GM06990 (cell line): Measurements from ENCODE around the gene ANKS1A.

Source experiments
- DNase-seq: peaks from one replicate; pipeline ENCODE4 v3.0.0-alpha.2; 2011; ENCODE audit not compliant: insufficient read length; ENCODE audit errors: extremely low read depth
- H3K27me3 ChIP-seq: replicated peaks from 2 replicates; pipeline ENCODE4 v1.6.0; 2011; ENCODE audit warnings: low read length; ENCODE audit not compliant: control insufficient read depth, insufficient read depth
- H3K36me3 ChIP-seq: 2 replicates; pipeline ENCODE4 v1.5.1; 2011; ENCODE audit warnings: low read length; ENCODE audit not compliant: control insufficient read depth, insufficient read depth
- H3K4me3 ChIP-seq: replicated peaks from 2 replicates; pipeline ENCODE4 v1.5.1; 2011; ENCODE audit warnings: low read depth, mild to moderate bottlenecking, control low read depth, low read length
- CTCF ChIP-seq: IDR thresholded peaks from 2 replicates; pipeline ENCODE4 v1.5.1; 2011; ENCODE audit warnings: low read length, control low read depth, mild to moderate bottlenecking, inconsistent platforms; ENCODE audit not compliant: insufficient read depth, poor library complexity, severe bottlenecking

Gene ANKS1A

GRCh38 chr6:35068644-35069043 lies 179.6 kb downstream of the ANKS1A start:
- DNase-seq = no peak
- Histone ChIP-seq H3K27me3 (no peaks in the 10 kb centered on the region), H3K36me3 (no peaks in the 10 kb centered on the region; the same call in 1 of the 2 replicates), H3K4me3 (no peak overlapping the region)
- no peak for TF ChIP-seq CTCF

GRCh38 chr6:35069262-35069661 lies 180.2 kb downstream of the ANKS1A start:
- Histone ChIP-seq H3K4me3 (no peak overlapping the region), H3K27me3 (no peaks in the 10 kb centered on the region), H3K36me3 (no peaks in the 10 kb centered on the region; the same call in 1 of the 2 replicates)
- TF ChIP-seq CTCF = no peak
- no peak for DNase-seq

GRCh38 chr6:35070111-35070510 lies 181.1 kb downstream of the ANKS1A start:
- Histone ChIP-seq H3K4me3 (no peak overlapping the region), H3K36me3 (no peaks in the 10 kb centered on the region; the same call in 1 of the 2 replicates), H3K27me3 (no peaks in the 10 kb centered on the region)
- no peak for DNase-seq
- no peak for TF ChIP-seq CTCF

GRCh38 chr6:35071347-35071994 lies 182.4 kb downstream of the ANKS1A start:
- no peaks in the 10 kb centered on the region; the same call in 1 of the 2 replicates for H3K36me3 ChIP-seq
- TF ChIP-seq CTCF = no peak
- no peak for DNase-seq
- no peaks in the 10 kb centered on the region for H3K27me3 ChIP-seq
- no peak overlapping the region for H3K4me3 ChIP-seq

GRCh38 chr6:35072051-35072697 lies 183.1 kb downstream of the ANKS1A start:
- Histone ChIP-seq H3K36me3 (no peaks in the 10 kb centered on the region; the same call in 1 of the 2 replicates), H3K4me3 (no peak overlapping the region), H3K27me3 (no peaks in the 10 kb centered on the region)
- TF ChIP-seq CTCF = no peak
- DNase-seq = no peak
